Panc1 (cell line): Measurements from ENCODE around the gene NTRK3. TPM values are rescaled to one million over a fixed set of nuclear protein-coding genes. Genes with fewer than 3 reads are reported as not detected.

Experiments
- ATAC-seq: fragments of 200-7000 bp; cut with Tn5 transposase; 2 replicates; pipeline ENCODE4 v1.9.1; 2020; ENCODE audit warnings: mild to moderate bottlenecking, moderate library complexity
- BruUV-seq: library from RNA; stranded (reverse); fragments of 400-500 nt; replicated peaks from 2 replicates; lab custom pipeline; 2021; lab: Mats Ljungman, UMichigan
- CTCF ChIA-PET: fragments of 300-600 bp; sonication (Branson Sonifier 250); formaldehyde crosslinking; loops from one replicate; lab custom pipeline; 2022; ENCODE audit warnings: antibody characterized with exemption; lab: Charles Lee
- POLR2A ChIA-PET: fragments of 300-600 bp; sonication (Branson Sonifier 250); formaldehyde crosslinking; loops from one replicate; lab custom pipeline; 2022; ENCODE audit warnings: antibody characterized with exemption; lab: Charles Lee
- DNase-seq: peaks from one replicate; pipeline ENCODE4 v3.0.0-alpha.2; 2010; ENCODE audit warnings: low read depth, low spot score
- H3K27ac ChIP-seq: 2 replicates; pipeline ENCODE4 v1.5.1; 2011; ENCODE audit warnings: mild to moderate bottlenecking, low read length, inconsistent platforms
- H3K27me3 ChIP-seq: fragments of 200-500 bp; sonication (Bioruptor generic); 2 replicates; pipeline ENCODE4 v1.6.0; 2014; ENCODE audit warnings: low read length, inconsistent platforms; ENCODE audit not compliant: control insufficient read depth, insufficient read depth
- H3K36me3 ChIP-seq: fragments of 200-500 bp; sonication (Bioruptor generic); 2 replicates; pipeline ENCODE4 v1.5.1; 2014; ENCODE audit warnings: inconsistent platforms, mild to moderate bottlenecking, low read length, moderate library complexity; ENCODE audit not compliant: control insufficient read depth, insufficient read depth
- H3K4me1 ChIP-seq: 2 replicates; pipeline ENCODE4 v1.5.1; 2011; ENCODE audit warnings: inconsistent platforms, mild to moderate bottlenecking, low read length, moderate library complexity; ENCODE audit not compliant: control insufficient read depth, insufficient read depth
- H3K4me3 ChIP-seq, 2 experiments: 2 replicates each; pipeline ENCODE4 v1.5.1; 2011 to 2012; ENCODE audit warnings: low read depth in 2 of 2, low read length in 2 of 2, mild to moderate bottlenecking in 2 of 2, inconsistent platforms in 1 of 2, moderate library complexity in 1 of 2
- H3K9me3 ChIP-seq: fragments of 200-500 bp; sonication (Bioruptor generic); 2 replicates; pipeline ENCODE4 v1.5.1; 2014; ENCODE audit warnings: low read depth, mild to moderate bottlenecking, inconsistent platforms, low read length, moderate library complexity; ENCODE audit not compliant: control insufficient read depth, insufficient read depth
- POLR2AphosphoS5 ChIP-seq: IDR thresholded peaks from 2 replicates; pipeline ENCODE4 v1.6.1; 2012; ENCODE audit warnings: mild to moderate bottlenecking, low read depth, low read length, moderate library complexity
- SIN3A ChIP-seq: IDR thresholded peaks from 2 replicates; pipeline ENCODE4 v1.6.1; 2012; ENCODE audit warnings: low read depth, mild to moderate bottlenecking, low read length, moderate library complexity, borderline replicate concordance; ENCODE audit not compliant: insufficient read depth
- TCF7L2 ChIP-seq: IDR thresholded peaks from 2 replicates; pipeline ENCODE4 v1.6.1; 2011; ENCODE audit warnings: mild to moderate bottlenecking, low read depth, low read length, inconsistent platforms
- in situ Hi-C: cut with HindIII; loops from 2 replicates; pipeline ENCODE4 v1.10.0; 2016; ENCODE audit warnings: low sequenced_read_pairs, low pct_unique_long_range_greater_than_20kb
- intact Hi-C: fragments of 100-400 bp; cut with micrococcal nuclease; formaldehyde crosslinking; loops from one replicate; pipeline ENCODE4 v1.10.0; 2022; ENCODE audit not compliant: unreplicated experiment
- total RNA-seq: library from RNA; stranded (reverse); gene quantifications from one replicate; pipeline ENCODE4 v1.2.1, GENCODE V29; 2021; ENCODE audit not compliant: unreplicated experiment
- TF ChIP-seq, protein P1 (sequence below): fragments of 450-650 bp; IDR thresholded peaks from 2 replicates; pipeline ENCODE4 v1.5.1; 2017; ENCODE audit warnings: mild to moderate bottlenecking
- TF ChIP-seq, protein P2 (sequence below), 2 experiments: IDR thresholded peaks; 2 replicates each; pipeline ENCODE4 v1.6.1; 2011 to 2012; ENCODE audit warnings: low read depth in 2 of 2, control low read depth in 1 of 2, low read length in 1 of 2, mild to moderate bottlenecking in 1 of 2, moderate library complexity in 1 of 2; ENCODE audit not compliant: insufficient read depth in 1 of 2

NTRK3 gene
- total RNA-seq, 1 experiment from 2014 or later, result not detected

DNA sequence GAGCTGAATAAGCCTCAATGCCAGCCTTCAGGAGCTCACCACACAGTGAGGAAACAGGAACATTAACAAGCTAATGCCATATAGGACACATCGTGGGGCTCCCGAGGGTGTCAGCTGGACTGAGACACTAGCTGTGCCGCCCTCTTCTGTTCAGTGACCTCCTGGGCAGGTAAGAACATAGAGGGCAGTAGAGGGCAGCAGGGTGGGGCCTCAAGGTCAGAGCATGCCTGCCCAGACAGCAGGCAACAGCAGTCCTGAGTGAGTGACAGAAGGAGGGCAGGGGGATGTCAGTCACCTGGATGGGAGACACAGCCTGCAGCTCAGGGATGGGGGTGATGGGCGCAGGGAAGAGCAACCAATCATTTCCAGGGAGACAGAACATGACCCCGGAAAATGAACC is 15.5 kb downstream of the NTRK3 start:
- Histone ChIP-seq H3K36me3 (no peaks in the 10 kb centered on the region), H3K9me3 (no peaks in the 10 kb centered on the region), H3K27ac (no peak overlapping the region), H3K4me3 (no peak overlapping the region), H3K27me3 (no peaks in the 10 kb centered on the region), H3K4me1 (no peaks in the 10 kb centered on the region)
- TF ChIP-seq POLR2AphosphoS5, result no peak
- TF ChIP-seq SIN3A, result no peak
- no peak for TF ChIP-seq TCF7L2
- TF ChIP-seq, protein P1, sequence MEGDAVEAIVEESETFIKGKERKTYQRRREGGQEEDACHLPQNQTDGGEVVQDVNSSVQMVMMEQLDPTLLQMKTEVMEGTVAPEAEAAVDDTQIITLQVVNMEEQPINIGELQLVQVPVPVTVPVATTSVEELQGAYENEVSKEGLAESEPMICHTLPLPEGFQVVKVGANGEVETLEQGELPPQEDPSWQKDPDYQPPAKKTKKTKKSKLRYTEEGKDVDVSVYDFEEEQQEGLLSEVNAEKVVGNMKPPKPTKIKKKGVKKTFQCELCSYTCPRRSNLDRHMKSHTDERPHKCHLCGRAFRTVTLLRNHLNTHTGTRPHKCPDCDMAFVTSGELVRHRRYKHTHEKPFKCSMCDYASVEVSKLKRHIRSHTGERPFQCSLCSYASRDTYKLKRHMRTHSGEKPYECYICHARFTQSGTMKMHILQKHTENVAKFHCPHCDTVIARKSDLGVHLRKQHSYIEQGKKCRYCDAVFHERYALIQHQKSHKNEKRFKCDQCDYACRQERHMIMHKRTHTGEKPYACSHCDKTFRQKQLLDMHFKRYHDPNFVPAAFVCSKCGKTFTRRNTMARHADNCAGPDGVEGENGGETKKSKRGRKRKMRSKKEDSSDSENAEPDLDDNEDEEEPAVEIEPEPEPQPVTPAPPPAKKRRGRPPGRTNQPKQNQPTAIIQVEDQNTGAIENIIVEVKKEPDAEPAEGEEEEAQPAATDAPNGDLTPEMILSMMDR, result no peak
- TF ChIP-seq, protein P2, sequence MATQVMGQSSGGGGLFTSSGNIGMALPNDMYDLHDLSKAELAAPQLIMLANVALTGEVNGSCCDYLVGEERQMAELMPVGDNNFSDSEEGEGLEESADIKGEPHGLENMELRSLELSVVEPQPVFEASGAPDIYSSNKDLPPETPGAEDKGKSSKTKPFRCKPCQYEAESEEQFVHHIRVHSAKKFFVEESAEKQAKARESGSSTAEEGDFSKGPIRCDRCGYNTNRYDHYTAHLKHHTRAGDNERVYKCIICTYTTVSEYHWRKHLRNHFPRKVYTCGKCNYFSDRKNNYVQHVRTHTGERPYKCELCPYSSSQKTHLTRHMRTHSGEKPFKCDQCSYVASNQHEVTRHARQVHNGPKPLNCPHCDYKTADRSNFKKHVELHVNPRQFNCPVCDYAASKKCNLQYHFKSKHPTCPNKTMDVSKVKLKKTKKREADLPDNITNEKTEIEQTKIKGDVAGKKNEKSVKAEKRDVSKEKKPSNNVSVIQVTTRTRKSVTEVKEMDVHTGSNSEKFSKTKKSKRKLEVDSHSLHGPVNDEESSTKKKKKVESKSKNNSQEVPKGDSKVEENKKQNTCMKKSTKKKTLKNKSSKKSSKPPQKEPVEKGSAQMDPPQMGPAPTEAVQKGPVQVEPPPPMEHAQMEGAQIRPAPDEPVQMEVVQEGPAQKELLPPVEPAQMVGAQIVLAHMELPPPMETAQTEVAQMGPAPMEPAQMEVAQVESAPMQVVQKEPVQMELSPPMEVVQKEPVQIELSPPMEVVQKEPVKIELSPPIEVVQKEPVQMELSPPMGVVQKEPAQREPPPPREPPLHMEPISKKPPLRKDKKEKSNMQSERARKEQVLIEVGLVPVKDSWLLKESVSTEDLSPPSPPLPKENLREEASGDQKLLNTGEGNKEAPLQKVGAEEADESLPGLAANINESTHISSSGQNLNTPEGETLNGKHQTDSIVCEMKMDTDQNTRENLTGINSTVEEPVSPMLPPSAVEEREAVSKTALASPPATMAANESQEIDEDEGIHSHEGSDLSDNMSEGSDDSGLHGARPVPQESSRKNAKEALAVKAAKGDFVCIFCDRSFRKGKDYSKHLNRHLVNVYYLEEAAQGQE (IDR thresholded peaks at IDR 0.05; ENCODE audit: insufficient read depth in 1 of 2, low read depth in 2 of 2, low read length in 1 of 2), result no peak
- in situ Hi-C loops, result no loop called here
- no peak for DNase-seq
- intact Hi-C loops, result loop anchor here (10.0 kb wide), 2 partner anchors 1326 to 1616 kb away; no protein-coding TSS in a partner anchor
- no TSS peak for BruUV-seq
- ATAC-seq, result no peak
- ChIA-PET CTCF (no interaction called here), POLR2A (no interaction called here)

DNA sequence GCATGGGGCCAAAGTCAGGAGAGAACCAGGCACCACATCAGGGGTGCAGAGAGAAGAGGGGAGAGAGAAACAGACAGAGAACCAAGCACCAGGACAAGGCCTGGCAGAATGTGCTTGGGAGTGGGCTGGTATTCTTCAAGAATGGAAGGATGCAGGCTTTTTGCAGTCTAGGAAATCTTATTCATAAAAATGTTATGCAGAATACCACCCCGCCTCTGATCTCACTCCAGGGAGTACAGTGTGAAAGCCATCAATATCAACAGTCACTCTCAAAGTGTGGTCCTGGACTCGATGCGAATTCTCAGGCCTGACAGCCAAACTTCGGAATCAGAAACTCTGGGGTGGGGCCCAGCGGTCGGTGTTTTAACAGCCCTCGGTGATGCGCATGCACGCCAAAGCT is 16.9 kb downstream of the NTRK3 start:
- Histone ChIP-seq H3K4me1 (no peaks in the 10 kb centered on the region), H3K4me3 (no peak overlapping the region), H3K9me3 (no peaks in the 10 kb centered on the region), H3K27me3 (no peaks in the 10 kb centered on the region), H3K27ac (no peak overlapping the region), H3K36me3 (no peaks in the 10 kb centered on the region)
- DNase-seq (no peak), ATAC-seq (no peak)
- BruUV-seq, result no TSS peak
- ChIA-PET POLR2A (no interaction called here), CTCF (no interaction called here)
- TF ChIP-seq POLR2AphosphoS5 (no peak), SIN3A (no peak), TCF7L2 (no peak)
- TF ChIP-seq, protein P1, result no peak
- TF ChIP-seq, protein P2 (IDR thresholded peaks at IDR 0.05; ENCODE audit: insufficient read depth in 1 of 2, low read depth in 2 of 2, low read length in 1 of 2), result no peak
- in situ Hi-C loops (no loop called here), intact Hi-C loops (no loop called here)
